GM13977 (cell line): ENCODE data around the gene QSOX1.

Experiments used
- DNase-seq: peaks from one replicate; pipeline ENCODE4 v3.0.0; 2012; ENCODE audit warnings: low spot score
- CTCF ChIP-seq: IDR thresholded peaks from 2 replicates; pipeline ENCODE4 v1.5.1; 2012; ENCODE audit warnings: mild to moderate bottlenecking, control low read depth; ENCODE audit not compliant: insufficient read depth; ENCODE audit errors: extremely low read depth, missing control alignments
- in situ Hi-C: fragments of 300-500 bp; cut with MboI; formaldehyde crosslinking; loops from one replicate; pipeline ENCODE4 v1.12.0; 2022; ENCODE audit warnings: low sequenced_read_pairs, low pct_unique_long_range_greater_than_20kb, mixed read lengths, inconsistent platforms; ENCODE audit not compliant: unreplicated experiment

Gene QSOX1

DNA sequence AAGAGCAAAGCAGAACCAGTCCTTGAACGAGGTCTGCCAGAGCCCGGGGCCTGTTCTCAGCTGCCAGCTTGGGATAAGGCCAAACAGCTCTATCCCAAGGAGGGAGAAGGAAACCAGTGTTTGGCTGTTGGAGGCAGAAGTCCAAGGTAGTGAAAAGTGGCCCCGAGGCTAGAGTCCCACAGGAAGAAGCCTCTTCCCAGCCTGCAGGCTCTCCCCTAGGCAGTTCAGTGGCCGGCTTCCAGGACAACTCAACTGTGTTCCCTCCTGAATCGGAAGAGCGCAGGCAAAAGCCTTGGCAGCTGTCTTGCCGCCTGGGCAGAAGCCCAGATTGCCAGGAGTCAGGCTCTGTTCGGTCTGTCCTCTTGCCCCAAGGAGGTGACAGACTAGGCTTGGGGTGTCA, 19.3 kb downstream of the QSOX1 start:
- TF ChIP-seq CTCF = no peak
- in situ Hi-C loops = no loop called here
- no peak for DNase-seq

DNA sequence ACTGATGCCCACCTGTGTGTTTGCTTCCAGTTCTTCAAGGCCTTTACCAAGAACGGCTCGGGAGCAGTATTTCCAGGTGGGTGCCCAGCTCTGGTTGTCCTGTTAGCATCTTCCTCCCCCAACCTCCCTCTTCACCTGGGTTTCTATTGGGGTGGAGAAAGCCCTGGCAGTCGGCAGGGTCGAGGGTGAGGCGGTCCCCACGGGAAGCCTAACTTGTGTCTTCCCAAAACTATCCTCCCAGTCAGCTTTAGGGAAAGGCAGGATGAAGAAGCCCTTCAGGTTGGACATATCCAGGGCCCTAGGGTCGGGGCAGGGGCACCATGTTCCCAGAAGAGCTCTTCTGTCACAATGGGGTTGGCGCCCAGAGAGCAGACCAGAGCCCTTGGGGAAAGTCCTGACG, 20.6 kb downstream of the QSOX1 start:
- in situ Hi-C loops = loop anchor here (25.0 kb wide), 1 partner anchor 463 kb away; no protein-coding TSS in a partner anchor
- TF ChIP-seq CTCF = no peak
- DNase-seq = no peak

DNA sequence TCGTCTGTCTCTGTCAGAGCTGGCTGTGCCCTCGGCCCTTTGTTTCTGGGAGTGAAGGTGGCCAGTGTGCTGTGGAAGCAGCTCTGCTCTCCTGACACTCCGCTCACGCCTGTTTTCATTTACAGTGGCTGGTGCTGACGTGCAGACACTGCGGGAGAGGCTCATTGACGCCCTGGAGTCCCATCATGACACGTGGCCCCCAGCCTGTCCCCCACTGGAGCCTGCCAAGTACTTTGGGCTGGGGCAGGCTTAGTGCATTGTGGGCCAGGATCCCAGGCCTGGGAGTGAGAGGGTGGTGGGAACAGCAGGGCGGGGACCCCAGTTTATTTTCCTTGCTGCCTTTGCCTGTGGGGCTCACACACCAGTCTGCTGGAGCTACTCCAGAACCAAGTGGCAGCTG, 21.1 kb downstream of the QSOX1 start:
- in situ Hi-C loops = loop anchor here (25.0 kb wide), 1 partner anchor 464 kb away; no protein-coding TSS in a partner anchor
- TF ChIP-seq CTCF = no peak
- no peak for DNase-seq

GRCh38 chr1:180176965-180177364, 22.3 kb downstream of the QSOX1 start:
- DNase-seq = no peak
- TF ChIP-seq CTCF = no peak
- in situ Hi-C loops = loop anchor here (25.0 kb wide), 1 partner anchor 465 kb away; no protein-coding TSS in a partner anchor

- in situ Hi-C loops = loop anchor here (25.0 kb wide), 1 partner anchor 466 kb away; no protein-coding TSS in a partner anchor
- TF ChIP-seq CTCF = no peak
- DNase-seq = no peak
These were observed 23.3 kb downstream of the QSOX1 start for GRCh38 chr1:180177931-180178330.

- TF ChIP-seq CTCF = peak; percentile 90
- DNase-seq = peak; percentile 86
- in situ Hi-C loops = loop anchor here (25.0 kb wide), 1 partner anchor 466 kb away; no protein-coding TSS in a partner anchor
These were observed 24.0 kb downstream of the QSOX1 start for GRCh38 chr1:180178511-180179161.
